GM12878 (cell line): ENCODE data around the gene CSNK2A1. TPM values are rescaled to one million over a fixed set of nuclear protein-coding genes. Genes with fewer than 3 reads are reported as not detected.

ENCODE experiments used
- ATAC-seq: fragments of 200-7000 bp; cut with Tn5 transposase; 3 replicates; pipeline ENCODE4 v1.9.1; 2020; ENCODE audit warnings: mild to moderate bottlenecking, moderate library complexity
- BruUV-seq: library from RNA; stranded (reverse); fragments of 400-500 nt; replicated peaks from 2 replicates; lab custom pipeline; 2021; lab: Mats Ljungman, UMichigan
- CTCF ChIA-PET: fragments of 300-600 bp; sonication (Branson Sonifier 250); formaldehyde crosslinking; extraction: SDS; loops from one replicate; lab custom pipeline; 2021; ENCODE audit warnings: inconsistent platforms; lab: Yijun Ruan, JAX
- POLR2A ChIA-PET: fragments of 350-600 bp; formaldehyde crosslinking; extraction: SDS; loops from one replicate; lab custom pipeline; 2021; ENCODE audit warnings: inconsistent platforms; lab: Charles Lee
- RAD21 ChIA-PET: fragments of 300-600 bp; sonication (Branson Sonifier 250); formaldehyde crosslinking; loops from one replicate; lab custom pipeline; 2023; ENCODE audit warnings: antibody characterized with exemption; ENCODE audit not compliant: unreplicated experiment; lab: Charles Lee
- SMC1A ChIA-PET: fragments of 300-600 bp; sonication (Branson Sonifier 250); formaldehyde crosslinking; loops from one replicate; lab custom pipeline; 2023; ENCODE audit not compliant: unreplicated experiment, uncharacterized antibody; lab: Charles Lee
- DNase-seq: peaks from one replicate; pipeline ENCODE4 v3.0.0-alpha.2; 2011; ENCODE audit warnings: low read depth, low spot score
- FAIRE-seq: peaks from 3 replicates; lab custom pipeline; 2011; peaks lifted over from hg19 to GRCh38; lab: Jason Lieb, UNC
- H2AFZ ChIP-seq: 2 replicates; pipeline ENCODE4 v1.6.0; 2011; ENCODE audit warnings: low read depth, low read length, control low read depth; ENCODE audit not compliant: control insufficient read depth
- H3K27ac ChIP-seq: 2 replicates; pipeline ENCODE4 v1.5.1; 2011; ENCODE audit warnings: control low read depth; ENCODE audit not compliant: control insufficient read depth, insufficient read depth
- H3K27me3 ChIP-seq, 2 experiments: replicated peaks in 1 of 2; 2 replicates each; pipeline versions ENCODE4 v1.6.0 to v1.6.1; 2011; ENCODE audit warnings: low read length in 1 of 2; ENCODE audit not compliant: control insufficient read depth in 2 of 2, insufficient read depth in 2 of 2
- H3K36me3 ChIP-seq, 2 experiments: 2 replicates each; pipeline ENCODE4 v1.5.1; 2011; ENCODE audit warnings: low read length in 1 of 2; ENCODE audit not compliant: control insufficient read depth in 2 of 2, insufficient read depth in 2 of 2
- H3K4me1 ChIP-seq: 2 replicates; pipeline ENCODE4 v1.6.1; 2011; ENCODE audit warnings: mild to moderate bottlenecking, low read length, moderate library complexity, mixed read lengths; ENCODE audit not compliant: control insufficient read depth, insufficient read depth
- H3K4me2 ChIP-seq: 2 replicates; pipeline ENCODE4 v1.6.0; 2011; ENCODE audit warnings: control low read depth; ENCODE audit not compliant: control insufficient read depth, insufficient read depth
- H3K4me3 ChIP-seq: fragments of 200-600 bp; sonication (generic); 2 replicates; pipeline ENCODE4 v1.5.1; 2016
- H3K79me2 ChIP-seq: 2 replicates; pipeline ENCODE4 v1.6.0; 2011; ENCODE audit warnings: low read length; ENCODE audit not compliant: control insufficient read depth, insufficient read depth
- H3K9ac ChIP-seq: 2 replicates; pipeline ENCODE4 v1.8.0; 2011; ENCODE audit warnings: low read length, control low read depth, mixed read lengths; ENCODE audit not compliant: control insufficient read depth, insufficient read depth
- H3K9me3 ChIP-seq: replicated peaks from 3 replicates; pipeline ENCODE4 v1.5.1; 2011; ENCODE audit warnings: mild to moderate bottlenecking, low read length; ENCODE audit not compliant: control insufficient read depth, insufficient read depth
- H4K20me1 ChIP-seq: 2 replicates; pipeline ENCODE4 v1.6.0; 2011; ENCODE audit not compliant: control insufficient read depth, insufficient read depth
- CEBPB ChIP-seq, 2 experiments: fragments of 150-350 bp in 1 of 2; IDR thresholded peaks; 2 replicates each; pipeline ENCODE4 v1.6.1; 2012 to 2014; ENCODE audit warnings: low read depth in 2 of 2, low read length in 2 of 2, borderline replicate concordance in 1 of 2, inconsistent platforms in 1 of 2
- FOXM1 ChIP-seq: IDR thresholded peaks from 2 replicates; pipeline ENCODE4 v1.6.1; 2012; ENCODE audit warnings: low read depth, mild to moderate bottlenecking, inconsistent platforms, low read length, moderate library complexity
- HDAC2 ChIP-seq: fragments of 200-600 bp; sonication (generic); IDR thresholded peaks from 2 replicates; pipeline ENCODE4 v1.6.1; 2017
- IKZF1 ChIP-seq: fragments of 450-650 bp; conservative IDR thresholded peaks from 2 replicates; pipeline ENCODE4 v1.6.1; 2017; ENCODE audit warnings: antibody characterized with exemption, mild to moderate bottlenecking
- NBN ChIP-seq: fragments of 450-650 bp; IDR thresholded peaks from 2 replicates; pipeline ENCODE4 v1.6.1; 2016
- POLR2AphosphoS5 ChIP-seq: IDR thresholded peaks from 2 replicates; pipeline ENCODE4 v1.6.1; 2011; ENCODE audit warnings: mild to moderate bottlenecking, low read length, inconsistent platforms
- RB1 ChIP-seq: fragments of 450-650 bp; formaldehyde crosslinking; IDR thresholded peaks from 2 replicates; pipeline ENCODE4 v1.6.1; 2017; ENCODE audit warnings: mild to moderate bottlenecking, borderline replicate concordance
- SMAD5 ChIP-seq: IDR thresholded peaks from 2 replicates; pipeline ENCODE4 v1.6.1; 2016; ENCODE audit warnings: antibody characterized with exemption, low read depth
- WGBS: methylation state at CpG from one replicate; pipeline ENCODE4 v1.1.6; 2016; ENCODE audit warnings: low lambda C conversion rate; ENCODE audit not compliant: insufficient replicate concordance, insufficient coverage; ENCODE audit errors: missing lambda C conversion rate; 5-methylcytosine and 5-hydroxymethylcytosine counted together
- in situ Hi-C: fragments of 300-500 bp; cut with MboI; formaldehyde crosslinking; loops from 9 replicates; pipeline ENCODE4 v1.14.3; 2018; ENCODE audit warnings: mixed read lengths
- intact Hi-C: fragments of 100-400 bp; cut with micrococcal nuclease; formaldehyde crosslinking; loops from one replicate; pipeline ENCODE4 v1.14.2; 2022; ENCODE audit not compliant: unreplicated experiment
- polyA plus RNA-seq, 11 experiments: library from polyadenylated mRNA; depleted of rRNA in 4 of 11; unstranded in 6 of 11; stranded (reverse) in 5 of 11; fragments of >200 nt; fragmentation: Nextera tagmentation in 4 of 11; fragmentation: Illumina TruSeq in 1 of 11; extraction: Ambion mirVana in 4 of 11; extraction: Trizol in 1 of 11; gene quantifications; 1 replicate in 1 of 11; 2 replicates in 10 of 11; pipeline versions ENCODE4 v1.2.1 to v1.2.3, GENCODE V29; 2011 to 2016; ENCODE audit warnings: inconsistent platforms in 2 of 11, missing spikeins in 2 of 11, low read depth in 1 of 11
- total RNA-seq, 4 experiments: library from RNA; depleted of rRNA in 3 of 4; stranded (reverse); fragments of >200 nt in 3 of 4; fragmentation: Illumina TruSeq in 1 of 4; extraction: Trizol in 1 of 4; gene quantifications; 2 replicates each; pipeline versions ENCODE4 v1.2.1 to v1.2.3, GENCODE V29; 2013 to 2021
- TF ChIP-seq, protein P1 (sequence below): fragments of 150-350 bp; IDR thresholded peaks from 2 replicates; pipeline ENCODE4 v1.6.1; 2014; ENCODE audit warnings: mild to moderate bottlenecking, low read depth, low read length
- TF ChIP-seq, protein P2 (sequence below): IDR thresholded peaks from 2 replicates; pipeline ENCODE4 v1.6.1; 2011; ENCODE audit warnings: low read depth, mild to moderate bottlenecking, low read length, moderate library complexity, borderline replicate concordance; ENCODE audit errors: extremely low read depth
- TF ChIP-seq, protein P3 (sequence below): fragments of 150-350 bp; IDR thresholded peaks from 2 replicates; pipeline ENCODE4 v1.6.1; 2016; ENCODE audit warnings: low read depth, low read length
- TF ChIP-seq, protein P4 (sequence below), 3 experiments: IDR thresholded peaks in 2 of 3; conservative IDR thresholded peaks in 1 of 3; 2 replicates each; pipeline ENCODE4 v1.5.1; 2011; ENCODE audit warnings: low read depth in 3 of 3, low read length in 3 of 3, mild to moderate bottlenecking in 3 of 3, control low read depth in 2 of 3, moderate library complexity in 2 of 3, inconsistent platforms in 1 of 3, mixed read lengths in 1 of 3; ENCODE audit not compliant: control insufficient read depth in 2 of 3, insufficient read depth in 1 of 3; ENCODE audit errors: extremely low read depth in 1 of 3

Gene CSNK2A1
- total and polyA plus RNA-seq, 10 of the 15 experiments (the other 5 are each of a cell fraction or from before 2014, with no cell fraction given) = 47.6 to 199 (median 95.0) TPM

DNA sequence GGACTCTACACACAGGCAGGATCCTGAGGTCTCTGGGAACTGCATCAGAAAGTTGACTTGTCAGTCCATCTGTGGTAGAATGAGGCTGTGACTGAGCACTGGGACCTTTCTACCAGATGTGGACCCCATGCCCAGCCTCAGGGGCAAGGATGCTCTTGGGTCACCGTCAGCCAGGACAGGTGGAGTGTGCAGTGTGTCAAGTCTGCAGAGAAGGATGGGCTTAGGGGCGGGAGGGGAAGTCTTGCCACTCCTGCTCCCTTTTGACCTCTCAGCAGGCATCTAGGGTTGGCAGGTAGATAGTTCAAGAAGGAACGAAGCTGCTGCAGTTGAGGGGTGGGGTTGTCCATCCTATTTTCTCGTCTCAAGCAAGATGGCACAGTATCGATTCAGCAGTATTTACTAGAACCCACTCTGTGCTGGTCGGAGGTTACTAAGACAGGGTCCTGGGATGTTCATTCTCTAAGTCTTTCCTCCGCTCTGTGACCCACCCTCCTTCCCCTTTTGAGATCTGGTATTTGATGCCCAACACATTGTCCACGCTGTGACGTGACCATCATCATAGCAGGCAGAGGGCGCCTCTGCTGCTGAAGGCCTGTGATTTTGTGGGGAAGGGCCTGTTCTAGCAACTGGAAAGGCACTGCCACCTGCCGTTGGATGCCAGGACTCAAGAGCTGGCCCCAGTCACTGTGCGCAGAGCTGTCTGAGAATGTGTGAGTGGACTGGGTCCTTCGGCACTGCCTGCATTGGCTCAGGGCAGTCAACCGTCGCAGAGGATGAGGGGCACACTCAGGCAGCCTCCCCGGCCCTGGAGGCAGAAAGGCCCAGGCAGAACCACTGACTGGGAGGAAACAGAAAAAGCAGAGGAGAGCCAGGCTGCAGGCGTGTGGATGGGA, 112.3 kb downstream of the CSNK2A1 start (continued):
- TF ChIP-seq, protein P1, sequence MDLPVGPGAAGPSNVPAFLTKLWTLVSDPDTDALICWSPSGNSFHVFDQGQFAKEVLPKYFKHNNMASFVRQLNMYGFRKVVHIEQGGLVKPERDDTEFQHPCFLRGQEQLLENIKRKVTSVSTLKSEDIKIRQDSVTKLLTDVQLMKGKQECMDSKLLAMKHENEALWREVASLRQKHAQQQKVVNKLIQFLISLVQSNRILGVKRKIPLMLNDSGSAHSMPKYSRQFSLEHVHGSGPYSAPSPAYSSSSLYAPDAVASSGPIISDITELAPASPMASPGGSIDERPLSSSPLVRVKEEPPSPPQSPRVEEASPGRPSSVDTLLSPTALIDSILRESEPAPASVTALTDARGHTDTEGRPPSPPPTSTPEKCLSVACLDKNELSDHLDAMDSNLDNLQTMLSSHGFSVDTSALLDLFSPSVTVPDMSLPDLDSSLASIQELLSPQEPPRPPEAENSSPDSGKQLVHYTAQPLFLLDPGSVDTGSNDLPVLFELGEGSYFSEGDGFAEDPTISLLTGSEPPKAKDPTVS = no peak
- TF ChIP-seq SMAD5 = no peak
- TF ChIP-seq IKZF1 = no peak
- TF ChIP-seq CEBPB (IDR thresholded peaks at IDR 0.05; ENCODE audit: borderline replicate concordance in 1 of 2, low read depth in 2 of 2, low read length in 2 of 2) = no peak
- TF ChIP-seq, protein P2, sequence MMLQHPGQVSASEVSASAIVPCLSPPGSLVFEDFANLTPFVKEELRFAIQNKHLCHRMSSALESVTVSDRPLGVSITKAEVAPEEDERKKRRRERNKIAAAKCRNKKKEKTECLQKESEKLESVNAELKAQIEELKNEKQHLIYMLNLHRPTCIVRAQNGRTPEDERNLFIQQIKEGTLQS = no peak

DNA sequence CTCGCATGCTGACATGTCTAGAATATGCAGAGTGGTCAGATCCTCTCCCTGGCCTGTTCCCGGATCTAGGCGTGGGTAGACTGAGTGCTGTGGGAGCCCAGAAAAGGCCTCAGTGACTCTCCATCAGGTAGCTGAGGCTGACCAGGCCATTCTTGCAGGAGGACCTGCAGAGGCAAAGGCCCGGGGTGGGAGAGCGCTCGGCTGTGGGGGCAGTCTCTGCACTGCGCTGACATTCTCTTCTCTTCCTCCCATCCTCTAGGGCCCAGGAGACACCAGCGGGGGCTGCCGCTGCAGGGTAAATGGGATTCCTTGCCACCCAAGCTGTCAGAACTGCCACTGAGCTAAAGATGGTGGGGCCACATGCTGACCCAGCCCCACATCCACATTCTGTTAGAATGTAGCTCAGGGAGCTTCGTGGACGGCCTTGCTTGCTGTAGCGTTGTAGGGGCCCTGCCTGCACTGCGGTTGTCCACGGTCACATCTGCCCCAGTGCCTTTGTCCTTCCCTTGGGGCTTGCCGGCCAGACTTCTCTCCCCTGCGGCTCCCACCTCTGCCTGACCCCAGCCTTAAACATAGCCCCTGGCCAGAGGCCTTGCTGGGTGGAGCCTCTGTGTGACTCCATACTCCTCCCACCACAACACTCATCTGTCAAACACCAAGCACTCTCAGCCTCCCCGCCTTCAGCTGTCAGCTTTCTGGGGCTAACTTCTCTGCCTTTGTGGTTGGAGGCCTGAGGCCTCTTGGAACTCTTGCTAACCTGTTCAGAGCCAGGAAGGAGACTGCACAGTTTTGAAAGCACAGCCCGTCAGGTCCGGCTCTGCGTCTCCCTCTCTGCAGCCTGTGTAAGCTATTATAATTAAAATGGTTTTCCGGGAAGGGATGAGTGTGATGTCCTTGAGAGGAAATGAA, 113.2 kb downstream of the CSNK2A1 start:
- WGBS = 97% methylated on average over 21 of the region's 21 CpGs
- peaks cover 16% of the 10 kb centered on the region in 2 experiments for H3K36me3 ChIP-seq
- H3K4me3 ChIP-seq = no peak overlapping the region
- no peak overlapping the region for H3K4me2 ChIP-seq
- ATAC-seq = no peak
- POLR2A ChIA-PET = interaction anchor here (0.6 kb wide), 1 partner anchor 102 kb away, joined by 4 read pairs; no protein-coding TSS in a partner anchor
- DNase-seq = no peak
- no peaks in the 10 kb centered on the region for H3K79me2 ChIP-seq
- H2AFZ ChIP-seq = no peak overlapping the region
- no peaks in the 10 kb centered on the region for H3K9me3 ChIP-seq
- in situ Hi-C loops = no loop called here
- CTCF ChIA-PET = interaction anchor here (1.4 to 3.8 kb wide), 2 partner anchors 76 to 107 kb away, joined by 3 to 21 read pairs; no protein-coding TSS in a partner anchor
- SMC1A ChIA-PET = interaction anchor here (1.4 kb wide), 1 partner anchor 48 kb away, joined by 3 read pairs; no protein-coding TSS in a partner anchor
- no peaks in the 10 kb centered on the region for H4K20me1 ChIP-seq
- intact Hi-C loops = no loop called here
- no peak for FAIRE-seq
- H3K27me3 ChIP-seq = no peaks in the 10 kb centered on the region
- H3K9ac ChIP-seq = no peak overlapping the region
- BruUV-seq = no TSS peak
- RAD21 ChIA-PET = no interaction called here
- peaks cover 24% of the 10 kb centered on the region for H3K4me1 ChIP-seq
- H3K27ac ChIP-seq = no peak overlapping the region
- TF ChIP-seq FOXM1 = no peak
- TF ChIP-seq RB1 = no peak
- TF ChIP-seq, protein P3, sequence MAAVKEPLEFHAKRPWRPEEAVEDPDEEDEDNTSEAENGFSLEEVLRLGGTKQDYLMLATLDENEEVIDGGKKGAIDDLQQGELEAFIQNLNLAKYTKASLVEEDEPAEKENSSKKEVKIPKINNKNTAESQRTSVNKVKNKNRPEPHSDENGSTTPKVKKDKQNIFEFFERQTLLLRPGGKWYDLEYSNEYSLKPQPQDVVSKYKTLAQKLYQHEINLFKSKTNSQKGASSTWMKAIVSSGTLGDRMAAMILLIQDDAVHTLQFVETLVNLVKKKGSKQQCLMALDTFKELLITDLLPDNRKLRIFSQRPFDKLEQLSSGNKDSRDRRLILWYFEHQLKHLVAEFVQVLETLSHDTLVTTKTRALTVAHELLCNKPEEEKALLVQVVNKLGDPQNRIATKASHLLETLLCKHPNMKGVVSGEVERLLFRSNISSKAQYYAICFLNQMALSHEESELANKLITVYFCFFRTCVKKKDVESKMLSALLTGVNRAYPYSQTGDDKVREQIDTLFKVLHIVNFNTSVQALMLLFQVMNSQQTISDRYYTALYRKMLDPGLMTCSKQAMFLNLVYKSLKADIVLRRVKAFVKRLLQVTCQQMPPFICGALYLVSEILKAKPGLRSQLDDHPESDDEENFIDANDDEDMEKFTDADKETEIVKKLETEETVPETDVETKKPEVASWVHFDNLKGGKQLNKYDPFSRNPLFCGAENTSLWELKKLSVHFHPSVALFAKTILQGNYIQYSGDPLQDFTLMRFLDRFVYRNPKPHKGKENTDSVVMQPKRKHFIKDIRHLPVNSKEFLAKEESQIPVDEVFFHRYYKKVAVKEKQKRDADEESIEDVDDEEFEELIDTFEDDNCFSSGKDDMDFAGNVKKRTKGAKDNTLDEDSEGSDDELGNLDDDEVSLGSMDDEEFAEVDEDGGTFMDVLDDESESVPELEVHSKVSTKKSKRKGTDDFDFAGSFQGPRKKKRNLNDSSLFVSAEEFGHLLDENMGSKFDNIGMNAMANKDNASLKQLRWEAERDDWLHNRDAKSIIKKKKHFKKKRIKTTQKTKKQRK = no peak
- TF ChIP-seq NBN = no peak
- TF ChIP-seq, protein P4, sequence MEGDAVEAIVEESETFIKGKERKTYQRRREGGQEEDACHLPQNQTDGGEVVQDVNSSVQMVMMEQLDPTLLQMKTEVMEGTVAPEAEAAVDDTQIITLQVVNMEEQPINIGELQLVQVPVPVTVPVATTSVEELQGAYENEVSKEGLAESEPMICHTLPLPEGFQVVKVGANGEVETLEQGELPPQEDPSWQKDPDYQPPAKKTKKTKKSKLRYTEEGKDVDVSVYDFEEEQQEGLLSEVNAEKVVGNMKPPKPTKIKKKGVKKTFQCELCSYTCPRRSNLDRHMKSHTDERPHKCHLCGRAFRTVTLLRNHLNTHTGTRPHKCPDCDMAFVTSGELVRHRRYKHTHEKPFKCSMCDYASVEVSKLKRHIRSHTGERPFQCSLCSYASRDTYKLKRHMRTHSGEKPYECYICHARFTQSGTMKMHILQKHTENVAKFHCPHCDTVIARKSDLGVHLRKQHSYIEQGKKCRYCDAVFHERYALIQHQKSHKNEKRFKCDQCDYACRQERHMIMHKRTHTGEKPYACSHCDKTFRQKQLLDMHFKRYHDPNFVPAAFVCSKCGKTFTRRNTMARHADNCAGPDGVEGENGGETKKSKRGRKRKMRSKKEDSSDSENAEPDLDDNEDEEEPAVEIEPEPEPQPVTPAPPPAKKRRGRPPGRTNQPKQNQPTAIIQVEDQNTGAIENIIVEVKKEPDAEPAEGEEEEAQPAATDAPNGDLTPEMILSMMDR (IDR thresholded peaks at IDR 0.05 in 2 of 3, conservative IDR thresholded peaks at IDR 0.05 in 1 of 3; ENCODE audit: control insufficient read depth in 2 of 3, extremely low read depth in 1 of 3, insufficient read depth in 1 of 3, low read depth in 3 of 3, low read length in 3 of 3) = no peak
- TF ChIP-seq POLR2AphosphoS5 = no peak
- TF ChIP-seq IKZF1 = no peak
- no peak for TF ChIP-seq HDAC2
